Smooth muscle cell (in vitro differentiated cells): ENCODE measurements around the gene CDH23. TPM values are rescaled to one million over a fixed set of nuclear protein-coding genes. Genes with fewer than 3 reads are reported as not detected.

Experiments used
- DNase-seq: peaks from one replicate; lab custom pipeline; 2025; ENCODE audit not compliant: unreplicated experiment; lab: John Stamatoyannopoulos, UW
- H2AFZ ChIP-seq: fragments of 200-600 bp; sonication (generic); 2 replicates; pipeline ENCODE4 v1.6.0; 2016; ENCODE audit warnings: antibody characterized with exemption, low read depth, mild to moderate bottlenecking
- H3F3A ChIP-seq: fragments of 200-600 bp; sonication (generic); 2 replicates; pipeline ENCODE4 v1.6.0; 2017; ENCODE audit warnings: antibody characterized with exemption, low read depth
- H3K27ac ChIP-seq: fragments of 200-600 bp; sonication (generic); 2 replicates; pipeline ENCODE4 v1.5.1; 2016; ENCODE audit warnings: low read depth, mild to moderate bottlenecking
- H3K27me3 ChIP-seq: fragments of 200-600 bp; sonication (generic); 2 replicates; pipeline ENCODE4 v1.6.1; 2016; ENCODE audit warnings: low read depth, mild to moderate bottlenecking
- H3K36me3 ChIP-seq: fragments of 200-600 bp; sonication (generic); 2 replicates; pipeline ENCODE4 v1.5.1; 2016; ENCODE audit warnings: low read depth
- H3K4me1 ChIP-seq: fragments of 200-600 bp; sonication (generic); 2 replicates; pipeline ENCODE4 v1.5.1; 2016; ENCODE audit warnings: low read depth
- H3K4me2 ChIP-seq: fragments of 200-600 bp; sonication (generic); 2 replicates; pipeline ENCODE4 v1.6.0; 2016; ENCODE audit warnings: mild to moderate bottlenecking
- H3K4me3 ChIP-seq: fragments of 200-600 bp; sonication (generic); 2 replicates; pipeline ENCODE4 v1.5.1; 2016; ENCODE audit warnings: mild to moderate bottlenecking
- H3K79me2 ChIP-seq: fragments of 200-600 bp; sonication (generic); 2 replicates; pipeline ENCODE4 v1.6.0; 2016; ENCODE audit warnings: low read depth, mild to moderate bottlenecking
- H3K9ac ChIP-seq: fragments of 200-600 bp; sonication (generic); 2 replicates; pipeline ENCODE4 v1.6.0; 2016; ENCODE audit warnings: low read depth
- H3K9me3 ChIP-seq: fragments of 200-600 bp; sonication (generic); replicated peaks from 2 replicates; pipeline ENCODE4 v1.5.1; 2016; ENCODE audit warnings: low read depth
- H4K20me1 ChIP-seq: fragments of 200-600 bp; sonication (generic); 2 replicates; pipeline ENCODE4 v1.6.0; 2016; ENCODE audit warnings: low read depth
- CTCF ChIP-seq: fragments of 200-600 bp; sonication (generic); IDR thresholded peaks from 2 replicates; pipeline ENCODE4 v1.5.1; 2017; ENCODE audit warnings: borderline replicate concordance, mild to moderate bottlenecking, antibody characterized with exemption; ENCODE audit not compliant: insufficient read depth, poor library complexity, severe bottlenecking
- WGBS: methylation state at CpG from one replicate; pipeline ENCODE4 v1.1.7; 2016; ENCODE audit warnings: low lambda C conversion rate; 5-methylcytosine and 5-hydroxymethylcytosine counted together
- polyA plus RNA-seq: library from polyadenylated mRNA; unstranded; fragments of >200 nt; fragmentation: Nextera tagmentation; extraction: Ambion mirVana; gene quantifications from 2 replicates; pipeline ENCODE4 v1.2.1, GENCODE V29; 2016
- total RNA-seq: library from RNA; depleted of rRNA; stranded (reverse); fragments of >200 nt; gene quantifications from 2 replicates; pipeline ENCODE4 v1.2.3, GENCODE V29; 2014

Gene CDH23
- total and polyA plus RNA-seq, 2 experiments from 2014 or later = 0.99 to 2.5 TPM

DNA sequence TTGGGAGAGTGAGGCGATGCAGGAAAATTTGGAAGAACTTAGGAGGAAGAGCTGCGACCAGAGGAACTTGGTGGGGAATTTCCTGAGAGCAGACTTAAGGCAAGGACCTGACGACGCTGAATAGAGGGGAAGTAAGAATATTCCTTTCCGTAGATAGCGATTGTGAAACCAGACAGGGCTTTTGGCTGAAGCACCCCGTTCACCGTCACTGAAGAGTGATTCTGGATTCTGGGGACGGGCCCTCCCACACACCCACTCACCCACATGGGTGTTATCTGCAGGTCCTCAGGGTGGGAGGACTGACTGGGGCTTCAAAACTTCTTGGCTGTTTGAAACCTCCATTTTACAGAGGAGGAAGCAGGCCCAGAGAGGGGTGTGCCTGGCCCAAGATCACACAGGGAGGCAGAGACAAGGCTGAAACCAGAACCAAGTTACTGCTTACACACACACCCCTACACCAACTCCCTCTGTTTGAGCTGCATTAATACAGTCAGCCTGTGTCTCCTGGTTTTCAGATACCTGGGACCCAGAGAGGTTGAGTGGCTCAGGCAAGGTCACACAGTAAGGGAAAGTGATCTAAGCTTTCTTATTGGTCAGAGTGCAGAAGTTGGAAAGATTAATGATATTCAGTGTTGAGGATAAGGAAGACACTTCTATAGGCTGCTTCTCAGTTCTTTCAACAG, 37.2 kb upstream of the CDH23 start:
- no peaks in the 10 kb centered on the region for H3K9me3 ChIP-seq
- no peak for DNase-seq
- H3K4me3 ChIP-seq = no peak overlapping the region
- H3K36me3 ChIP-seq = no peaks in the 10 kb centered on the region
- peaks cover 5% of the 10 kb centered on the region for H3F3A ChIP-seq
- no peak for TF ChIP-seq CTCF
- no peak overlapping the region for H3K27ac ChIP-seq
- no peaks in the 10 kb centered on the region for H4K20me1 ChIP-seq
- no peaks in the 10 kb centered on the region for H3K27me3 ChIP-seq
- H3K9ac ChIP-seq = no peak overlapping the region
- 65% methylated on average over 9 of the region's 9 CpGs for WGBS
- no peaks in the 10 kb centered on the region for H3K4me1 ChIP-seq
- no peak overlapping the region for H2AFZ ChIP-seq
- H3K79me2 ChIP-seq = no peaks in the 10 kb centered on the region
- no peak overlapping the region for H3K4me2 ChIP-seq

DNA sequence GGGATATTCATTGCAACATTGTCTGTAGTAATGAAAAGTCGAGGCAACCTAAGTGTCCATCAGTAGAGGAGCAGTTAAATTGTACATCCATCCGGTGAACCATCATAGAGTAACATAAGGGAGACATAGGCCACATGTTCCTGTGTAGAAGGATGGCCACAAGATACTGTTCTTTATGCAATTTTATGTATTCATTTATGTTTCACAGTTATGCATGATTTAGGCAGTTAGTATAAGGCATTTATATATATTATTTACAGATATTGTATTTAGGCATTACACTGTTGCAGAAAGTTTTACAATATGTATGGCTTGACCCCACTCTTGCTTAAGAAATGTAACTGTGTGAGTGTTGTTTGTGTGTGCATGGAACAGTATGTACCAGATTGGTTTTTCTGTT, 36.0 kb upstream of the CDH23 start:
- Histone ChIP-seq H4K20me1 (no peaks in the 10 kb centered on the region), H3K79me2 (no peaks in the 10 kb centered on the region), H2AFZ (no peak overlapping the region), H3F3A (peaks cover 5% of the 10 kb centered on the region), H3K9me3 (no peaks in the 10 kb centered on the region), H3K4me3 (no peak overlapping the region), H3K9ac (no peak overlapping the region), H3K4me2 (no peak overlapping the region), H3K36me3 (no peaks in the 10 kb centered on the region), H3K27ac (no peak overlapping the region), H3K4me1 (no peaks in the 10 kb centered on the region), H3K27me3 (no peaks in the 10 kb centered on the region)
- no peak for DNase-seq
- no peak for TF ChIP-seq CTCF
- WGBS = 98% methylated on average over 2 of the region's 2 CpGs

DNA sequence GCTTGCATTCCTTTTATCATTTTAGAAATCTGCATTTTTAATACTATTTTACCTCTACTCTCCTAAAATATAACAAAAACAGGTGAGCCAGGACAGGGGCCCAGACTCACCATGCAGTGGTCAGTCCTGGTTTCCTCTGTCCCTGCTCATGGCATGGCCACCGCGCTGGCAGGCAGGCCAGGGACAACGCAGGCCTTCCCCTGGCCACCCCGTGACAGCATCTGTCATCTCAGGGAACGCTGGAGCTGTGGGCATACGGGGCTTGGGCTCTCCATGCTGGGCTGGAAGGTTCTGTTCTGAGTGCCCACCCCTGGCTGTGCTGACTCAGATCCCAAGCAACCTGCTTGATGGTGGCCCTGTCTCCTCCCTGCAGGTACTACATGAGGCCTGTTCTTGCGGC, 35.1 kb upstream of the CDH23 start:
- Histone ChIP-seq H3K9ac (no peak overlapping the region), H3K4me3 (no peak overlapping the region), H3K9me3 (no peaks in the 10 kb centered on the region), H2AFZ (no peak overlapping the region), H3K27me3 (no peaks in the 10 kb centered on the region), H3K27ac (no peak overlapping the region), H3K4me2 (no peak overlapping the region), H3K4me1 (no peaks in the 10 kb centered on the region), H3K79me2 (no peaks in the 10 kb centered on the region), H4K20me1 (no peaks in the 10 kb centered on the region), H3F3A (peaks cover 5% of the 10 kb centered on the region), H3K36me3 (no peaks in the 10 kb centered on the region)
- TF ChIP-seq CTCF = no peak
- 96% methylated on average over 7 of the region's 7 CpGs for WGBS
- no peak for DNase-seq

GRCh38 chr10:71362141-71362540, 34.6 kb upstream of the CDH23 start:
- WGBS = 95% methylated on average over 16 of the region's 16 CpGs
- Histone ChIP-seq H3F3A (peaks cover 5% of the 10 kb centered on the region), H3K4me2 (no peak overlapping the region)

More at GRCh38 chr10:71362141-71362540, 34.6 kb upstream of the CDH23 start:
- Histone ChIP-seq H3K27ac (no peak overlapping the region), H3K4me3 (no peak overlapping the region), H3K36me3 (no peaks in the 10 kb centered on the region), H3K9me3 (no peaks in the 10 kb centered on the region), H3K27me3 (no peaks in the 10 kb centered on the region), H3K9ac (no peak overlapping the region), H4K20me1 (no peaks in the 10 kb centered on the region), H2AFZ (no peak overlapping the region), H3K4me1 (no peaks in the 10 kb centered on the region), H3K79me2 (no peaks in the 10 kb centered on the region)
- no peak for TF ChIP-seq CTCF
- no peak for DNase-seq
